GM19238 (cell line): Measurements from ENCODE around the gene LRRN4CL.

Experiments
- DNase-seq: peaks from one replicate; pipeline ENCODE4 v3.0.0; 2011; ENCODE audit warnings: low spot score; ENCODE audit not compliant: insufficient read length

Gene LRRN4CL

DNA sequence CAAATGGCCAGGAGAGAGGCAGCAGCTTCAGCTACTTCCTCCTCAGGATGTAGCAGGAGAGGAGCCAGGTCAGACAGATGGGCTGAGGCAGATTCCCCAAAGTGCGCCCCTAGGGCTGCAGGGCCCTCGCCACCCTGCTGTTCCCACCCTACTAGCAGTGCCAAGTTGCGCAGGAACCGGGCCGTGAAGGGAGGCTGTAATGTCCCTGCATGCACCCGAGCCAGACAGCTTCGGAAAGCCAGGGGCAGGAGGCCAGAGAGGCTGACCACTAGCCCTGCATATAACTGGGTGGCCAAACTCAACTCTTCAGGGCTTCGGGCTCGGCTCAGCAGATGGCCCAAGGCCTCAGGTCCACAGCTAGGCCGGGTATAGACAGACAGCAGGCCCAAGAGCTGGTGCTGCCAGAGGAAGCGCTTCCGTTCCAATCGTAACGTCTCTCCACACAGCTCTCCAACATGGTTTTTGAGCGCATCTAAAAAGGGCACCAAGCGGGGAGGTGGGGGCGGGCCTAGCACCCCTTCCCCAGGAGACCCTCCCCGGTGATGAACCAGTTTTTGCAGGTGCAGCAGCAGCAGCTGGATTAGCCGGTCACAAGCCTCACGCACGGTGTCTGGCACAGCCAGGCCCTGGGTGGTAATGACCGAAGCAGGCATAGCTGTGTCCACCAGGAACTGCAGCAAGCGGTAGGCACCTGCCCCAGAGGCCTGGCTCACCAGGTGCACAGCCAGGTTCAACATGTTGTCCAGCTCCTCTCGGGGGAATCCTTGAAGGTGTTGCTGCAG is 41.0 kb downstream of the LRRN4CL start:
- DNase-seq: no peak

DNA sequence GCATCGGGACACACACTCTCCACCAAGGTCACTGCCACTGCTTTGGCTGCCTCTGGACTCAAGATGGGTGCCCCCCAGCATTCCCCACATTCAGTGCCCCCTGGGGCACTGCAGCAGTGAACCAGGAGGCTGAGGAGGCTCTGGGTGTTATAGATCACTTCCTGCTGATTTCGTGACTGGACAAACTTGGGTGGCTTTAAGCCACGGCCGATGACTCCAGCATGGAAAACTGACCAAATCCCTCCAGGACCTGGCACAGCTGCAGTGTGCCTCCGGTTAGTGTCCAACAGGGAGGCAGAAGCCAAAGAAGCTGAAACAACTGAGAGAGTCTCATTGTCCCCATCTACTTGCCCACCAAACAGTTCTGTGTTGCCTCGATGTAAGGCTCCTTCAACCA is 41.7 kb downstream of the LRRN4CL start:
- no peak for DNase-seq

DNA sequence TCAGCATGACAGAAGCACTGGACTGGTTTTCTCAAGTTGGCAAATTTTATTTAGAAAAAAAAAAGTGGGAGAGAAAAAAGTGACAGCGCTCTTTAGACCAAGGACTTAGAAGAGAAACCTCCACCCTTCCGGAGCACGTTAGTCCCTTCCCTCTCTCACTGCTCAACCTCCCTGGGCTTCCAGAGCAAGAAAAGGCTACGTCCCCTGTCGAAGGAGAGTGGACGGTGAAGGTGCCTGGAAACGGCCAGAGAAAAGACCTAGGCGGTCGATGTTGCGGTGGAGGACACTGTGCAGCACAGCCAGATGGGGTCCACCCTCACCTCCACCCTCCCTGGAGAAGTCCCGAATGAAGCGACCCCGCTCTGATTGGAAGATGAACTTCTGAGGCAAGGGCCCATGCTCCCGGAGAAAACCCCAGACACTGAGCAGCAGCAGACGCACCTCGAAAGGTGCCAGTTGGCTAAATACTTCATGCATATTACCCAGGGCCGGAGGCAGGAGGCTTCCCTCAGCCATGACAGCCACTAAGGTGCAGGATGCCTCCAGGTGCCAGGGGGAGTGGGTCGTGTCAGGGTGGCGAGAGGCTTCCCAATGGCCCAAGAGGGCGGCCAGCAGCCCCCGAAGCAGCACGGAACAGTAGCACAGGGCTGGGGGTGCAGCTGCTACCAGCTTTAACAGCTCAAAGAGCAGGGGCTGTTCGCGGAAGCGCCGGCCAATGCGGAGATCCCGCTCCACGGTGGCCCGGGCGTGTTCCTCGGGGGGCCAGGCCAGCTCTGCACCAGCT is 42.3 kb downstream of the LRRN4CL start:
- no peak for DNase-seq

DNA sequence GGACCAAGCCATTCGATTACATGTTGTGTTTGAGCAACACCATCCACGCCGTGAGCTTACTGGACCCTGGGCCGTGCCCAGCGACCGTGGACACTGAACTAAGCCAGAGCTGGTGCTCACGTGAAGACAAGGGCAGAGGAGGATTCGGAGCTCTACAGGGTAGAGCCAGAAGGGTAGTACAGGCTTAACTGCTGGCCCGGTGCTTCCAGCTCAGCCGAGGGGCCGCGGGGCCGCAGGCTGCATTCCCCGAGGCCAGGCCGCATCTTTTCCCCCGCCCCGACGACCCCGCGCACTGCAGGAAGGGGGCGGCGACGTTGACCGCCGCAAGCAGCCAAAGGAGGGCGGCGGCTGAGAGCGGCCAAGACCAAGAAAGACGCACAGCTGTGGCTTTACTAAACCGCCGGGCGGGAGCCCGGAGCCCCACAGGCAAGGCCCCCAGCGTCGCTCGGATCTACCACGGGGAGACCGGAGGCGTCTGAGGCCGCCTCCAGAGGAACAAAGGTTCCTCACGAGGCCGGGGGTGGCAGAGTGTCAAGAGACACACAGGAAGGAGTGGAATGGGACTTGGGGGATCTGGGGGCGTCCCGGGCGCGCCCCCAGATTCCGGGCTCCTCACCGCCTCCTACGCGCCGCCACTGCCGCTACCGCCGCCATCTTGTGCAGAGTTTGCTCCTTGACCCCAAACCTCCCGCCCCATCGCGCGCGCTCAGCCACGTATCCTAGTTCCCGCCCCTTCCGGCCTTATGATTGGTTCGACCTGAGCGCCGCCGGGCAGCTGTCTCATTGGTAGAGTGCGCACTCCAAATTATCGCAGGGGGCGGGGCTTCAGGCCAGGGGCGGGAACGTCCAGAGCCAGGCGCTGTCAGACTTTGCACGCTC is 43.1 kb downstream of the LRRN4CL start, which contains the start of gene GANAB:
TSS of gene GANAB (minus strand) at position 668 of the 879 bp plus-strand sequence. CDS start at position 654, 14 bp downstream.
- DNase-seq: peak; percentile 99

DNA sequence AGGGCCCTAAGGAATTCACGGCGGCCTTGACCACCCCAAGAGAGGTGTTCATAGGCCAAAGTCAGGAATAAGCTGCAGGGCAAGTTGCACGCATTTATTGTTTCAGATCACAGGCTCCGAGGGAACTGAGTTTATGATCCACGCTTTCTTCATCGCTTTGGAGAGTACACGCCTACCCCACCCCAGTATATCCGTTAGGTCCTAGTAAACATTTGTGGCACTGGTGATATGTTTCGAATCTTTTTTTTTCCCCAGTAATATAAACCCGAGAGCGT is 43.7 kb downstream of the LRRN4CL start:
- no peak for DNase-seq

DNA sequence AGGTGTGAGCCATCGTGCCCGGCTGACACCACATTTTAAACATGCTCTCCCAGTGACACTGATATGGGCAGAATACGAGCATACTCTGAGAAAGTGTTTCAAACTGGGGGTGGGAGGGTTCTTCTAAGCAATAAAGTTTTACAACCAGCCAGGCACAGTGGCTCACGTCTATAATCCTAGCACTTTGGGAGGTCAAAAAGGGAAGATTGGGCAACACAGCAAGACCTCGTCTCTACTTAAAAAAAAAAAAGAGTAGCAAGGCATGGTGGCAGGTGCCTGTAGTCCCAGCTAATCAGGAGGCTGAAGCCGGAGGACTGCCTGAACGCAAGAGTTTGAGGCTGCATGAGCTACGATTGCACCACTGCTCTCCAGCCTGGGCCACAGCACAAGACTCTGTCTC is 45.1 kb downstream of the LRRN4CL start:
- DNase-seq: no peak
